AG04450 (cell line): Measurements from ENCODE around the gene ZNF100. TPM values are rescaled to one million over a fixed set of nuclear protein-coding genes. Genes with fewer than 3 reads are reported as not detected.
"Not testable (repeated sequence)": the region's sequence is repeated elsewhere in the genome, so short reads cannot be mapped to it uniquely, and the experiment has no call there.

ENCODE experiments used
- CTCF ChIA-PET: fragments of 300-600, 350-600 bp; formaldehyde crosslinking; extraction: SDS; loops from one replicate; lab custom pipeline; 2022; ENCODE audit warnings: antibody characterized with exemption, inconsistent platforms; lab: Charles Lee
- POLR2A ChIA-PET: fragments of 350-600 bp; formaldehyde crosslinking; extraction: SDS; loops from one replicate; lab custom pipeline; 2021; ENCODE audit warnings: antibody characterized with exemption, inconsistent platforms; lab: Yijun Ruan, JAX
- DNase-seq: peaks from one replicate; pipeline ENCODE4 v3.0.0-alpha.2; 2011; ENCODE audit warnings: low read depth, low spot score
- H3K27ac ChIP-seq: one replicate; pipeline ENCODE4 v1.5.1; 2012; ENCODE audit warnings: low read depth, low read length, control low read depth
- H3K27me3 ChIP-seq: one replicate; pipeline ENCODE4 v1.6.0; 2012; ENCODE audit warnings: low read length; ENCODE audit not compliant: control insufficient read depth, insufficient read depth
- H3K4me3 ChIP-seq: 2 replicates; pipeline ENCODE4 v1.5.1; 2011; ENCODE audit warnings: mild to moderate bottlenecking, low read depth, low read length, control low read depth
- H3K9me3 ChIP-seq: 2 replicates; pipeline ENCODE4 v1.5.1; 2012; ENCODE audit warnings: low read length; ENCODE audit not compliant: control insufficient read depth, insufficient read depth
- CTCF ChIP-seq: IDR thresholded peaks from 2 replicates; pipeline ENCODE4 v1.5.1; 2011; ENCODE audit warnings: low read depth, low read length, control low read depth, inconsistent platforms
- polyA plus RNA-seq: library from polyadenylated mRNA; depleted of rRNA; stranded (reverse); fragments of >200 nt; gene quantifications from 2 replicates; pipeline ENCODE4 v1.2.3, GENCODE V29; 2011

The ZNF100 gene
- polyA plus RNA-seq, 1 experiment, result 3.0 TPM

DNA sequence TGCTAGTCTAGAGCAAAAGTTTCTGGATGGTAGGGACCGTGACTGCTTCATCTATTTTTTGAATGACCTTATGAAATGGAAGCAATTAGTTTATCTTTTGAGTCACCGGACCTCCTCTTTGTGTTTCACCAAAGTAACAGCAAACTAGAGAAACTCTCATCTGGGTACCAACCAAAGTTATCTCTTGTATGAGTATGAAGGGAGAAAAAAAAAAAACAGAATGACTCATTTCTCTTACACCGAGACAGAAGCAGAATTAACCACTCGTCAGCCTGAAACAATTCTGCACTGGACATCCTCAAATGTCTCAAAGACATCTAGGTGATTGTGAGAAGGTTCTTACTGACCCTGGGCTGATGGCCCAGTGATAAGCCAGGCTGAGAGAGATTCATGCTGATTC, 18.3 kb downstream of the ZNF100 start:
- ChIA-PET POLR2A (no interaction called here), CTCF (no interaction called here)
- Histone ChIP-seq H3K9me3 (peaks cover 11% of the 10 kb centered on the region), H3K27me3 (no peaks in the 10 kb centered on the region), H3K27ac (no peak overlapping the region), H3K4me3 (no peak overlapping the region)
- no peak for DNase-seq
- TF ChIP-seq CTCF, result no peak

GRCh38 chr19:21748088-21748487, 19.3 kb downstream of the ZNF100 start:
- POLR2A ChIA-PET, result no interaction called here
- Histone ChIP-seq H3K9me3 (peaks cover 11% of the 10 kb centered on the region), H3K4me3 (no peak overlapping the region), H3K27ac (no peak overlapping the region), H3K27me3 (no peaks in the 10 kb centered on the region)
- TF ChIP-seq CTCF, result no peak
- CTCF ChIA-PET, result no interaction called here
- DNase-seq, result no peak

DNA sequence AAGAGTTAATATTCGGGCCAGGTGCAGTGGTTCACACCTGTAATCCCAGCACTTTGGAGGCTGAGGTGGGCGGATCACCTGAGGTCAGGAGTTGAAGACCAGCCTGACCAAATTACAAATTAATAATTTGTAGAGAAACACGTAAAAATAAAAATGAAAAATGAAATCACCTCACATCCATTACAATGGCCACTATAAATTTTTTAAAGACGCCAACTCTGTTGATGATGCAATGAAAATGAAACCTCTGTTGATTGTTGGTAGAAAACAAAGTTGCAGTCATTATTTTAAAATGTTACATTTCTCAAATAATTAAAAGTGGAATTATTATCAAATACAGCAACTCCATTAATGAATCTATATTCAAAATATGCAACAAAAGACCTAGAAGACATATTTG, 26.8 kb downstream of the ZNF100 start:
- DNase-seq, result no peak
- Histone ChIP-seq H3K9me3 (peaks cover 24% of the 10 kb centered on the region), H3K27me3 (no peaks in the 10 kb centered on the region), H3K27ac (no peak overlapping the region), H3K4me3 (no peak overlapping the region)
- no peak for TF ChIP-seq CTCF
- ChIA-PET POLR2A (no interaction called here), CTCF (no interaction called here)

DNA sequence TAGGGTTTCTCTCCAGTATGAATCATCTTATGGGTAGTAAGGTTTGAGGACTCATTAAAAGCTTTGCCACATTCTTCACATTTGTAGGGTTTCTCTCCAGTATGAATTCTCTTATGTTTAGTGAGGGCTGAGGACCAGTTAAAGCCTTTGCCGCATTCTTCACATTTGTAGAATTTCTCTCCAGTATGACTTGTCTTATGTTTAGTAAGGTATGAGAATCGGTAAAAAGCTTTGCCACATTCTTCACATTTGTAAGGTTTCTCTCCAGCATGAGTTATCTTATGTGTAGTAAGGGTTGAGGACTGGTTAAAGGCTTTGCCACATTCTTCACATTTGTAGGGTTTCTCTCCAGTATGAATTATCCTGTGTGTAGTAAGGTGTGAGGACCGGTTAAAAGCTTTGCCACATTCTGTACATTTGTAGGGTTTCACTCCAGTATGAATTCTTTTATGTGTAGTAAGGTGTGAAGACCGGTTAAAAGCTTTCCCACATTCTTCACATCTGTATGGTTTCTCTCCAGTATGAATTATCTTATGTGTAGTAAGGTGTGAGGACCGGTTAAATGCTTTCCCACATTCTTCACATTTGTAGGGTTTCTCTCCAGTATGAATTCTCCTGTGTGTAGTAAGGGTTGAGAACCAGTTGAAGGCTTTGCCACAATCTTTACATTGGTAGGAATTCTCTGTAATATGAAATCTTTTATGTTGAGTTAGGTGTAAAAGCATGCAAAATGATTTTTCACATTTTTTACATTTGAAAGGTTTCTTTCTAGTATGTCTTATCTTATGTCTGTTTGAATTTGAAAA, 40.2 kb downstream of the ZNF100 start:
- CTCF ChIA-PET, H3K27me3 ChIP-seq, DNase-seq, H3K27ac ChIP-seq, POLR2A ChIA-PET, H3K4me3 ChIP-seq, H3K9me3 ChIP-seq: not testable (repeated sequence)

DNA sequence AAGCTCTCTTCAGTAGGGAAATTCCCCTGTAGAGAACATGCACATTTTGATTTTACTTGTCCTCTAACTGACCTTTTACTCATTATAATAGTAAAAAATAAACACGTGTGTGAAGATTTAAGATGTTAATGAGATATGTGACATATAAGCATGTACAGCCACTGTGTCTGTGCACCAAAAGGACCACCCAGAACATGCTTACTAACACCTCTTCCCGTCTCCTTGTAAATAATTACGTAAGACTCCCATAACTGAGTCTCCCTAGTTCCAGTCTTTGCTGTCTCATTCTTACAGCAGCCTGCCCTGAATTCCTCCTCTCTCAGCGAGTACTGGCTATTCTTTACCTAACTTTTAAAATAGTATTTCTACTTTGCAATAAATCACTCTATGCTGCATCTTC, 53.6 kb downstream of the ZNF100 start:
- no peaks in the 10 kb centered on the region for H3K27me3 ChIP-seq
- no peak for TF ChIP-seq CTCF
- H3K9me3 ChIP-seq, result peaks cover 31% of the 10 kb centered on the region
- no peak overlapping the region for H3K4me3 ChIP-seq
- DNase-seq, result no peak
- H3K27ac ChIP-seq, result no peak overlapping the region
- CTCF ChIA-PET, result no interaction called here
- POLR2A ChIA-PET, result no interaction called here
